ENCODE measurements around the gene LAYN.

LAYN gene

GRCh38 chr11:111510311-111510710 is 30.2 kb upstream of the LAYN start:
- DNase-seq (ENCODE audit: low spot score) = no peak
- no peak overlapping the region for H3K4me3 ChIP-seq (ENCODE audit: severe bottlenecking)
- H3K36me3 ChIP-seq (ENCODE audit: low read depth) = no peaks in the 10 kb centered on the region
- H3K27me3 ChIP-seq (ENCODE audit: insufficient read depth, poor library complexity, severe bottlenecking) = no peaks in the 10 kb centered on the region
- TF ChIP-seq CTCF (IDR thresholded peaks at IDR 0.05; ENCODE audit: poor library complexity, severe bottlenecking) = no peak
- peak overlapping the region; percentile 56 for H3K27ac ChIP-seq (ENCODE audit: poor library complexity, severe bottlenecking)
- ATAC-seq (ENCODE audit: low read depth) = peak; percentile 96
- H3K9me3 ChIP-seq (ENCODE audit: severe bottlenecking) = no peaks in the 10 kb centered on the region
- H3K4me1 ChIP-seq (ENCODE audit: insufficient read depth, poor library complexity, severe bottlenecking) = peaks cover 17% of the 10 kb centered on the region

- no peaks in the 10 kb centered on the region for H3K27me3 ChIP-seq (ENCODE audit: insufficient read depth, poor library complexity, severe bottlenecking)
- H3K27ac ChIP-seq (ENCODE audit: poor library complexity, severe bottlenecking) = peak within 1 kb of the TSS; percentile 56
- no peak for TF ChIP-seq CTCF (IDR thresholded peaks at IDR 0.05; ENCODE audit: poor library complexity, severe bottlenecking)
- ATAC-seq (ENCODE audit: low read depth) (no peak; the same call in 2 of the 3 replicates), DNase-seq (ENCODE audit: low spot score) (no peak)
- no peaks in the 10 kb centered on the region for H3K9me3 ChIP-seq (ENCODE audit: severe bottlenecking)
- peaks cover 17% of the 10 kb centered on the region for H3K4me1 ChIP-seq (ENCODE audit: insufficient read depth, poor library complexity, severe bottlenecking)
- H3K4me3 ChIP-seq (ENCODE audit: severe bottlenecking) = no peak within 1 kb of the TSS
- no peaks in the 10 kb centered on the region for H3K36me3 ChIP-seq (ENCODE audit: low read depth)
These were observed 28.0 kb upstream of the LAYN start, which contains the start of gene BTG4 for GRCh38 chr11:111512296-111513239. Gene BTG4, minus strand, starts transcription at chr11:111512386. Its CDS starts 13,610 bp downstream, at chr11:111498776.

- Histone ChIP-seq H3K27me3 (ENCODE audit: insufficient read depth, poor library complexity, severe bottlenecking) (no peaks in the 10 kb centered on the region), H3K27ac (ENCODE audit: poor library complexity, severe bottlenecking) (no peak overlapping the region), H3K36me3 (ENCODE audit: low read depth) (no peaks in the 10 kb centered on the region), H3K4me1 (ENCODE audit: insufficient read depth, poor library complexity, severe bottlenecking) (peaks cover 17% of the 10 kb centered on the region), H3K9me3 (ENCODE audit: severe bottlenecking) (no peaks in the 10 kb centered on the region), H3K4me3 (ENCODE audit: severe bottlenecking) (no peak overlapping the region)
- DNase-seq (ENCODE audit: low spot score) = no peak
- TF ChIP-seq CTCF (IDR thresholded peaks at IDR 0.05; ENCODE audit: poor library complexity, severe bottlenecking) = no peak
- peak; percentile 54 for ATAC-seq (ENCODE audit: low read depth)
These were observed 27.3 kb upstream of the LAYN start for GRCh38 chr11:111513240-111513605.

GRCh38 chr11:111514216-111515031 is 26.1 kb upstream of the LAYN start, which contains the start of gene HOATZ:
Gene HOATZ, plus strand, starts transcription at chr11:111514778. Its CDS starts 7 bp downstream, at chr11:111514785.
- Histone ChIP-seq H3K36me3 (ENCODE audit: low read depth) (no peaks in the 10 kb centered on the region), H3K27ac (ENCODE audit: poor library complexity, severe bottlenecking) (no peak within 1 kb of the TSS), H3K4me1 (ENCODE audit: insufficient read depth, poor library complexity, severe bottlenecking) (peaks cover 17% of the 10 kb centered on the region), H3K27me3 (ENCODE audit: insufficient read depth, poor library complexity, severe bottlenecking) (no peaks in the 10 kb centered on the region), H3K4me3 (ENCODE audit: severe bottlenecking) (no peak within 1 kb of the TSS), H3K9me3 (ENCODE audit: severe bottlenecking) (no peaks in the 10 kb centered on the region)
- ATAC-seq (ENCODE audit: low read depth) = no peak
- DNase-seq (ENCODE audit: low spot score) = no peak
- TF ChIP-seq CTCF (IDR thresholded peaks at IDR 0.05; ENCODE audit: poor library complexity, severe bottlenecking) = no peak
